Stomach (tissue), 4 donors: ENCODE results near the gene LMOD3.

Experiments used
- POLR2A ChIP-seq, 4 donors: fragments of 450-650 bp; IDR thresholded peaks; one replicate each; pipeline ENCODE4 v1.6.1; 2016; ENCODE audit warnings: antibody characterized with exemption in 4 of 4, control low read depth in 2 of 4, mild to moderate bottlenecking in 1 of 4, moderate library complexity in 1 of 4
- POLR2AphosphoS5 ChIP-seq, 3 donors: sonication (generic); formaldehyde crosslinking; IDR thresholded peaks; one replicate each; pipeline ENCODE4 v1.6.1; 2016; ENCODE audit warnings: antibody characterized with exemption in 3 of 3
- TF ChIP-seq, protein P1 (sequence below), 7 experiments: fragments of 450-650 bp in 4 of 7; fragments of 200-600 bp in 3 of 7; sonication (generic) in 3 of 7; IDR thresholded peaks; one replicate each; pipeline ENCODE4 v1.5.1; 2016 to 2019; ENCODE audit warnings: antibody characterized with exemption in 7 of 7, control low read depth in 2 of 7, mild to moderate bottlenecking in 1 of 7

DNA sequence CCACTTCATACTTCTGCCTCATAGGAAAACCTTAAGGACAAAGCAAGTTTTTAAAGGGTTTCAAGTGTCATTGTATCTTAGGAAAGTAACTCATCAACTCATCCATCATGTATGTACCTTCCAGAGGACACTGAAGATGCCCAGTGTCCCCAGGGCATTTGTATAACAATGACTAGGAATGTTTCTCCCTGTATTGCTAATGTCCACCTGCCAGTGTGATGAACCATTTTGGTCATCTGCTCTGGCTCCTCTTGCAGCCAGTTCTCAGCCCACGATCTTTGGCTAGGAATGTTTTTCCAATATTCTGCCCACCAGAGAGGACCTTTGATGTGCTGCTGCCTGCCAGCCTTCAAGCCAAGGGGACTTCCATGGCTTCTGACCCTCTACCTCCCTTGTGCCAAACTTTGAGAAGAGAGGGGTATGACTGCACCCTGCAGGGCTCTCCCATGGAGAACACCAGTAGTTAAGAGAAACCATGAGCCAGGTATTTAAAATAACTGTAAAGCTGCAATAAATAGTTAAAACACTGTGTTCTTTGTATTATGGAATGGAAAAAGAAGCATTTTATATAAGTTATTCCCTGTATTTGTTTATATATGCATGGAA, 11.4 kb downstream of the LMOD3 start:
- TF ChIP-seq, protein P1, sequence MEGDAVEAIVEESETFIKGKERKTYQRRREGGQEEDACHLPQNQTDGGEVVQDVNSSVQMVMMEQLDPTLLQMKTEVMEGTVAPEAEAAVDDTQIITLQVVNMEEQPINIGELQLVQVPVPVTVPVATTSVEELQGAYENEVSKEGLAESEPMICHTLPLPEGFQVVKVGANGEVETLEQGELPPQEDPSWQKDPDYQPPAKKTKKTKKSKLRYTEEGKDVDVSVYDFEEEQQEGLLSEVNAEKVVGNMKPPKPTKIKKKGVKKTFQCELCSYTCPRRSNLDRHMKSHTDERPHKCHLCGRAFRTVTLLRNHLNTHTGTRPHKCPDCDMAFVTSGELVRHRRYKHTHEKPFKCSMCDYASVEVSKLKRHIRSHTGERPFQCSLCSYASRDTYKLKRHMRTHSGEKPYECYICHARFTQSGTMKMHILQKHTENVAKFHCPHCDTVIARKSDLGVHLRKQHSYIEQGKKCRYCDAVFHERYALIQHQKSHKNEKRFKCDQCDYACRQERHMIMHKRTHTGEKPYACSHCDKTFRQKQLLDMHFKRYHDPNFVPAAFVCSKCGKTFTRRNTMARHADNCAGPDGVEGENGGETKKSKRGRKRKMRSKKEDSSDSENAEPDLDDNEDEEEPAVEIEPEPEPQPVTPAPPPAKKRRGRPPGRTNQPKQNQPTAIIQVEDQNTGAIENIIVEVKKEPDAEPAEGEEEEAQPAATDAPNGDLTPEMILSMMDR (IDR thresholded peaks at IDR 0.05) = no peak
- no peak for TF ChIP-seq POLR2AphosphoS5 (IDR thresholded peaks at IDR 0.05)
- TF ChIP-seq POLR2A (IDR thresholded peaks at IDR 0.05) = no peak
